IPS DF 6.9 (cell line): ENCODE measurements around the gene EXOC3L2.
"Not testable (repeated sequence)": the region's sequence is repeated elsewhere in the genome, so short reads cannot be mapped to it uniquely, and the experiment has no call there.

Experiments used
- DNase-seq: peaks from one replicate; pipeline ENCODE4 v3.0.0-alpha.2; 2013; ENCODE audit warnings: low read depth, low spot score
- H3K27ac ChIP-seq: one replicate; pipeline ENCODE4 v1.5.1; 2013; ENCODE audit warnings: low read length, control low read depth
- H3K27me3 ChIP-seq: 2 replicates; pipeline ENCODE4 v1.6.1; 2013; ENCODE audit warnings: mild to moderate bottlenecking, low read length; ENCODE audit not compliant: control insufficient read depth, insufficient read depth
- H3K36me3 ChIP-seq: 2 replicates; pipeline ENCODE4 v1.6.1; 2013; ENCODE audit warnings: low read length; ENCODE audit not compliant: control insufficient read depth, insufficient read depth
- H3K4me1 ChIP-seq: 2 replicates; pipeline ENCODE4 v1.6.1; 2013; ENCODE audit warnings: low read length; ENCODE audit not compliant: control insufficient read depth, insufficient read depth
- H3K4me3 ChIP-seq: 2 replicates; pipeline ENCODE4 v1.5.1; 2013; ENCODE audit warnings: mild to moderate bottlenecking, low read length
- H3K9me3 ChIP-seq: 2 replicates; pipeline ENCODE4 v1.6.1; 2013; ENCODE audit warnings: low read length, inconsistent platforms; ENCODE audit not compliant: control insufficient read depth, insufficient read depth
- WGBS: extraction: QIAGEN DNeasy Blood & Tissue Kit; methylation state at CpG from one replicate; pipeline ENCODE4 v1.1.7; 2013; ENCODE audit warnings: mixed read lengths, missing lambda C conversion rate; ENCODE audit not compliant: insufficient read length, insufficient coverage; 5-methylcytosine and 5-hydroxymethylcytosine counted together

EXOC3L2 gene

DNA sequence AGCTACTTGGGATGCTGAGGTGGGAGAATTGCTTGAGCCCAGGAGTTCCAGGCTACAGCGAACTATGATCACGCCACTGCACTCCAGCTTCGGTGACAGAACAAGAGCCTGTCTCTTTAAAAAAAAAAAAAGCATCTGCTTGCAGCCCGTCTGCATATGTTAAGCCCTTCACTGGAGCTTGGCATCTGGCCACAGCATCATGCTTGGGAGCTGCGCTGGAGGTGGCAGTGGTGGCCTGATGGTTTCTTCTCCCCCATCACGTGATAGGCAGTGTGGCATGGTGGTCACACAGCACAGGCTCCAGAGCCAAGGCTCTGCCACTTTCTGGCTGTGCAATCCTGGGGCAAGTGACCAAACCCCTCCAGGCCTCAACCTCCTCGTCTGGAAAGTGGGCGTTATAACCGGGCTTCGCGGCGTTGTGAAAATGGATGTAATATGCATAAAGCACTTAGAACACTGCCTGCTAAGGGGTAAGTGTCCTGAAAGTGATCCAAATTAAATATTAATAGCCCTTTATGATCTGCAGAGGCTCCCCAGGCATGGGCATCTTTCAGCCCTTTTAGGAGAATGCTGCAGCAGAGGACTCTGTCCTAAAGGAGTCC is 30.3 kb upstream of the EXOC3L2 start:
- no peak overlapping the region for H3K4me3 ChIP-seq
- H3K27ac ChIP-seq, result no peak overlapping the region

DNA sequence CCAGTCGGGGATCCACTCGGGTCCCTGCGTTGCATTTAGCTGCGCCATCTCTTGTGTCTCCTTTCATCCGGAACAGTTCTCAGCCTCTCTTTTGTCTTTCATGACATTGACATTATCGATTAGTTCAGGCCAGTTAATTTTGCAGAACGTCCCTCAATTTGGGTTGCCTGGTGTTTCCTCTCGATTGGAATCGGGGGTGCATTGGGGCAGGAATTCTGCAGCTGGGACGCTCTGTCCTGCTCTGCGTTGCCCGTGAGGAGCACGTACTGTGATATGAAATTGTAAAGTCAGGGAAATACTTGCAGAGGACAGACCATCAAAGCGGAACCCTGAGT is 28.3 kb upstream of the EXOC3L2 start:
- Histone ChIP-seq H3K36me3 (peaks cover 8% of the 10 kb centered on the region), H3K9me3 (no peaks in the 10 kb centered on the region), H3K27ac (no peak overlapping the region), H3K27me3 (no peaks in the 10 kb centered on the region), H3K4me1 (no peaks in the 10 kb centered on the region; the same call in 1 of the 2 replicates), H3K4me3 (no peak overlapping the region)
- WGBS, result no CpG with 5 or more reads among the region's 14 CpGs
- DNase-seq, result no peak

More for the DNA sequence above, 30.3 kb upstream of the EXOC3L2 start:
- no CpG with 5 or more reads among the region's 12 CpGs for WGBS
- Histone ChIP-seq H3K36me3 (peaks cover 10% of the 10 kb centered on the region), H3K27me3 (no peaks in the 10 kb centered on the region), H3K4me1 (no peaks in the 10 kb centered on the region; the same call in 1 of the 2 replicates), H3K9me3 (no peaks in the 10 kb centered on the region)
- DNase-seq, result no peak

DNA sequence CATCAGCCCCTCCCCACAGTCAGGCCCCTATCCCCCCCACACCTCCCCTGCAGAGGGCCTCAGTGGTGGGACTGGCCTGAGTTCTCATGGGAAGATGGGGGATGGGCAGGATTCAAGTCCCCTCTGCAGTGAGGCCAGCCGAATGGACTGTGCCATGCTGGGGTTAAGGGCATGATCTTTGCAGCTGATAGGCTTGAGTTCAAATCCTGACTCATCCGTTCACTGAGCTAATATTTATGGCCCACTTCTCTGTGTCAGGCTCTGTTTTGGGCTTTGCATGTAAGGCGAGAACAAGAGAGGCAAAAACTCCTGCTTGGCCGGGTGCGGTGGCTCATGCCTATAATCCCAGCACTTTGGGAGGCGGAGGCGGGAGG is 26.5 kb upstream of the EXOC3L2 start:
- Histone ChIP-seq H3K4me1 (no peaks in the 10 kb centered on the region; the same call in 1 of the 2 replicates), H3K27me3 (no peaks in the 10 kb centered on the region; the same call in 1 of the 2 replicates), H3K36me3 (peaks cover 12% of the 10 kb centered on the region), H3K27ac (no peak overlapping the region), H3K4me3 (no peak overlapping the region), H3K9me3 (no peaks in the 10 kb centered on the region)
- no CpG with 5 or more reads among the region's 7 CpGs for WGBS
- no peak for DNase-seq

DNA sequence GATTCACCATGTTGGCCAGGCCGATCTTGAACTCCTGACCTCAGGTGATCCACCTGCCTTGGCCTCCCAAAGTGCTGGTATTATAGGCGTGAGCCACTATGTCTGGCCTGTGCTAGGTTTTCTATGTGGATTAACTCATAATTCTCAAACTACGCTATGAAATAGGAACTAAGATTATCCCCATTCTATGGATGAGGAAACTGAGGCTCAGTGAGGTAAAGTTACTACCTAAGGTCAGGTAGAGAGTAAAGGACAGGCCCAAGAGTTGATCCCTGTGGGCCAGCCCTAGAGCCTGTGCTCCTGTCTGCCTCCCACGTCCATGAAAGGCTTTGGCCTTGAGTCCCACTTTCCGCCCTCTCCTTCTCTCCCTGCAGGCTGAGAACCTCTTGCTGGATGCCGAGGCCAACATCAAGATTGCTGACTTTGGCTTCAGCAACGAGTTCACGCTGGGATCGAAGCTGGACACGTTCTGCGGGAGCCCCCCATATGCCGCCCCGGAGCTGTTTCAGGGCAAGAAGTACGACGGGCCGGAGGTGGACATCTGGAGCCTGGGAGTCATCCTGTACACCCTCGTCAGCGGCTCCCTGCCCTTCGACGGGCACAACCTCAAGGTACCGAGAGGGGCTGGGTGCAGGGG is 26.0 kb upstream of the EXOC3L2 start:
- WGBS, result no CpG with 5 or more reads among the region's 21 CpGs
- Histone ChIP-seq H3K4me3 (no peak overlapping the region), H3K4me1 (no peaks in the 10 kb centered on the region; the same call in 1 of the 2 replicates)

DNA sequence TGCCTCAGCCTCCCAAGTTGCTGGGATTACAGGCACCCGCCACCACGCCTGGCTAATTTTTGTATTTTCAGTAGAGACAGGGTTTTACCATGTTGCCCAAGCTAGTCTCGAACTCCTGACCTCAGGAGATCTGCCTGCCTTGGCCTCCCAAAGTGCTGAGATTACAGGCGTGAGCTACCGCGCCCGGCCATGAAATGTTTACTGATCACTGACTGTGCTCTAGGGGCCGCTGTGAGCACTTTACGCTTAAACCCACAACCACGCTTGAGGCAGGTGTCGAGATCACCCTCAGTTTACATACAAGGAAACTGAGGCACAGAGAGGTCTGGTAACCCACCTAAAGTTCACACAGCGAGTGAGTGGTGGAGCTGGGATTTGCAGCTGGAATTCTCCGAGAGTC is 24.7 kb upstream of the EXOC3L2 start:
- H3K36me3 ChIP-seq, H3K27me3 ChIP-seq, H3K27ac ChIP-seq, H3K4me1 ChIP-seq, H3K4me3 ChIP-seq, H3K9me3 ChIP-seq, DNase-seq: not testable (repeated sequence)
- WGBS, result no CpG with 5 or more reads among the region's 13 CpGs

More for the DNA sequence above, 26.0 kb upstream of the EXOC3L2 start:
- no peaks in the 10 kb centered on the region for H3K9me3 ChIP-seq
- no peak for DNase-seq
- no peaks in the 10 kb centered on the region; the same call in 1 of the 2 replicates for H3K27me3 ChIP-seq
- H3K36me3 ChIP-seq, result peaks cover 12% of the 10 kb centered on the region
- H3K27ac ChIP-seq, result no peak overlapping the region

DNA sequence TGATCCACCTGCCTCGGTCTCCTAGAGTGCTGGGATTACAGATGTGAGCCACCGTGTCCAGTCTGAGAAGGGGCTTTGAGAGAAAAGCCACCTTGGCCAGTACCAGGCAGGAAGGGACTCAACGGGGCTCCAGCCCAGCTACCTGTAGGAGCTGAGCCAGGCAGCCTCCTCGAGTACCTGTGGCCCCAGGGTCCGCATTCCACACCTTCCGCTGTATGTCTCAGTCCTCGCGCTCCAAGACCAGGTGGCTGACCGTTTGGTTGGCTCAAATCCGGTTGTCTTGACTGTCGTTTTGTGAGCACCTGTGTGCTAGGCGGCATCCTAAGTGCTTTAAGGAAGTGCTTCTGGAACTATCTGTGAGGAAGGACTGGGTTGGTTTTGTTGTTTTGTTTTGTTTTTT is 22.1 kb upstream of the EXOC3L2 start:
- Histone ChIP-seq H3K27ac (no peak overlapping the region), H3K27me3 (no peaks in the 10 kb centered on the region; the same call in 1 of the 2 replicates), H3K4me3 (no peak overlapping the region), H3K4me1 (no peaks in the 10 kb centered on the region), H3K9me3 (no peaks in the 10 kb centered on the region), H3K36me3 (peaks cover 10% of the 10 kb centered on the region)
- DNase-seq, result no peak
- WGBS, result no CpG with 5 or more reads among the region's 12 CpGs

DNA sequence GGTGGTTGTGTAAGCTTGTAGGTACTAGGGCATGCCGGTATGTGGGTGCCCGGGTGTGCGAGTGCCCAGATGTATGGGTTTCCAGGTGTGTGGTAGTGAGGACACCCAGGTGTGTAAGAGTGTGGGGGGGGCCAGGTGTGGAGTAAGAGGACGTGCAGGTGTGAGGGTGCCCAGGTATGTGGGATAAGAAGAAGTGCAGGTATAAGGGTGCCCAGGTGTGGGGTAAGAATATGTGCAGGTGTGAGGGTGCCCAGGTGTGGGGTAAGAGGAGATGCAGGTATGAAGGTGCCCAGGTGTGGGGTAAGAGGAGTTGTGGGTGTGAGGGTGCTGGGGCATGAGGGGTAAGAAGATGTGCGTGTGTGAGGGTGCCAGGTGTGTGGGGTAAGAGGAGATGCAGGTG is 20.2 kb upstream of the EXOC3L2 start:
- no peak overlapping the region for H3K4me3 ChIP-seq
- no peaks in the 10 kb centered on the region for H3K9me3 ChIP-seq
- DNase-seq, result no peak
- H3K27ac ChIP-seq, result no peak overlapping the region
- no peaks in the 10 kb centered on the region; the same call in 1 of the 2 replicates for H3K27me3 ChIP-seq
- H3K36me3 ChIP-seq, result 0 out of 2 replicates have a peak, but pooled peaks cover 4% of the 10 kb centered on the region
- H3K4me1 ChIP-seq, result no peaks in the 10 kb centered on the region
- 100% methylated on average over 1 of the region's 5 CpGs for WGBS

DNA sequence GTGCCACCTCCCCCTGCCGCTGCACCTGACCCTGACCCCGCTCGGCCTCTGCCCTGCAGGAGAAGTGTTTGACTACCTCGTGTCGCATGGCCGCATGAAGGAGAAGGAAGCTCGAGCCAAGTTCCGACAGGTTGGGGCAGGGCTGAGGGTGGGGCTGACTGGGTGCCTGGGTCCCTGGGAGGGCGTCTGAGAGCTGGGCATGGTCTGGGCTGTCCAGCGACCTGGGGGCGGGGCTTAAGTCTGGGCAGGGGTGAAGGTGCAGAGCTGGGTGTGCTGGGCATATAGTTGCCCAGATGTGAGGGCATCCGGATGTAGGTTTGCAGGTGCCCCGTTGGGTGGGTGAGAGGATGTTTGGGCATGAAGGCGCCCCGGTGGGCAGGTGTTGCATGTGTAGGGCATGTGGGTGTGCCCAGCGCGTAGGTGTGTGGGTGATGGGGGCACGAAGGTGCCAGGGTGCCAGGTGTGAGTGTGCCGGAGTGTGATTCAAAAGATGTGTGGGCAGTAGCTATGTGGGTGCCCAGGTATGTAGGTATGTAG is 19.6 kb upstream of the EXOC3L2 start:
- H3K27me3 ChIP-seq, result no peaks in the 10 kb centered on the region; the same call in 1 of the 2 replicates
- H3K4me1 ChIP-seq, result no peaks in the 10 kb centered on the region
- no CpG with 5 or more reads among the region's 19 CpGs for WGBS
- H3K4me3 ChIP-seq, result no peak overlapping the region
- DNase-seq, result no peak
- 0 out of 2 replicates have a peak, but pooled peaks cover 4% of the 10 kb centered on the region for H3K36me3 ChIP-seq
- H3K27ac ChIP-seq, result no peak overlapping the region
- H3K9me3 ChIP-seq, result no peaks in the 10 kb centered on the region

DNA sequence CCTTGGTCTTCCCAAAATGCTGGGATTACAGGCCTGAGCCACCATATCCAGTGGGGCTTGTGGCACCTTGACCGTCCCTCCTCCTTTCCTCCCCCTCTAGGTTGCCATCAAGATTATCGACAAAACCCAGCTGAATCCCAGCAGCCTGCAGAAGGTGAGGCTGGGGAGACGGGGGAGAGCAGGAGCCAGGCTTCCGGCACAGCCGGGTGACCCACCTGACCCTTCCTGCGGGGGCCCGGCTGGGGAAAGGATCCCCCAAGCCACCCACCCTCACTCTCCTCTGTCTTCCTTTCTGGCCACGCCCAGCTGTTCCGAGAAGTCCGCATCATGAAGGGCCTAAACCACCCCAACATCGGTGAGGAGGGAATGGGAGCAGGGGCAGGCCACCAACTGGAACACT is 17.8 kb upstream of the EXOC3L2 start:
- Histone ChIP-seq H3K4me3 (no peak overlapping the region), H3K27me3 (no peaks in the 10 kb centered on the region; the same call in 1 of the 2 replicates), H3K9me3 (no peaks in the 10 kb centered on the region), H3K27ac (no peak overlapping the region), H3K4me1 (no peaks in the 10 kb centered on the region), H3K36me3 (peaks cover 6% of the 10 kb centered on the region; the same call in 1 of the 2 replicates)
- no CpG with 5 or more reads among the region's 11 CpGs for WGBS
- no peak for DNase-seq

DNA sequence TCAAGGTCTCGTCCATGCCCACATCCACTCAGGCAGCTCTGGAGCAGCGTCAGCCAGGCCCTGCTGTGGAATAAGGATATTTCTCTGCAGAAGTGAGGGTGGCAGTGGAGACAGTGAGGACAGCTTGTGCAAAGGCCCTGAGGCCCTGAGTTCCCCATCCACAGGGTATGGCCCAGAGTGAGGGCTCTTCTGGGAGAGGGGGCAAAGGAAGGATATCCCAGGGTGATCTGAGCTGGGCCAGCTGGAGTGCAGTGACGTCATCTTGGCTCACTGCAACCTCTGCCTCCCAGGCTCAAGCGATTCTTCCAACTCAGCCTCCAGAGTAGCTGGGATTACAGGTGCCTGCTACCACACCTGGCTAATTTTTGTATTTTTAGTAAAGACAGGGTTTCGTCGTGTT is 17.4 kb upstream of the EXOC3L2 start:
- DNase-seq, result no peak
- Histone ChIP-seq H3K27me3 (no peaks in the 10 kb centered on the region; the same call in 1 of the 2 replicates), H3K4me1 (no peaks in the 10 kb centered on the region), H3K9me3 (no peaks in the 10 kb centered on the region), H3K36me3 (peaks cover 6% of the 10 kb centered on the region; the same call in 1 of the 2 replicates), H3K4me3 (no peak overlapping the region), H3K27ac (no peak overlapping the region)
- no CpG with 5 or more reads among the region's 6 CpGs for WGBS
